ENCODE measurements around the gene ATP11B.

DNA sequence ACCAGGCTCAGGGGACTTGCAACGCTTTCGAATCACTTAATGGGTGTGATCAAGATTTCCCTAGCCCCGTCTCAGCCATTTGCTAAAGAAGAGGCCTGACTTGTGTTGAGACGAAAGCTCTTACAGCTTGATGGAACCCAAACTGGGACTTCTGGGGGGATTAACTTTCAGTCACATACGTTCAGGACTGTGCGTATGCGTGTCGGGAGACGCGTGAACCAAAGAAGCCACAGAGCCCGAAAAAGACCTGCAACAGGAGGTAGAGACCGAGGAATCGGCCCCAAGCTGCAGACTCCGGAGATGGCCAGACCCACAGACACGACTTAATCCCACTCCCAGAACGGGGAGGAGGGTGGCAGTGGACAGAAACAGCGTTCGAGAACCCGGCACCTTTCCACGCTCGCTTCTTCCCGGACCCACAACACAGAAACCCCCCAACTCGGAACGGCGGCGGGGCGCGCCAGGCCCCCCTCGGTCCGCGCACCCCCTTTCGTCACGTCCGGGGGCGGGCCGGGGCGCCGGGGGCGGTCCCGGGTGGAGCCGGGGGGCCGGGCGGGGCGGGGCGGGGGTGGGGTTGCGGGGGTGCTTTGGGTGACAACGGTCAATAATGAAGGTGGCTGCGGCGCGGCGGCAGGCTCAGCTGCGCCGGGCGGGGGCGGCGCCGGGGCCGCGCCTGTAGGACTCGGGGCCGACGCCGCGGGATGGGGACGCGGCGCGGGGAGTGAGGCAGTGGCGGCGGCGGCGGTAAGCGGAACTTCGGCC lies at the start of gene ATP11B:
- TF ChIP-seq EZH2phosphoT487 (IDR thresholded peaks at IDR 0.05; ENCODE audit: borderline replicate concordance, low read length), result no peak
- TF ChIP-seq, protein P1, sequence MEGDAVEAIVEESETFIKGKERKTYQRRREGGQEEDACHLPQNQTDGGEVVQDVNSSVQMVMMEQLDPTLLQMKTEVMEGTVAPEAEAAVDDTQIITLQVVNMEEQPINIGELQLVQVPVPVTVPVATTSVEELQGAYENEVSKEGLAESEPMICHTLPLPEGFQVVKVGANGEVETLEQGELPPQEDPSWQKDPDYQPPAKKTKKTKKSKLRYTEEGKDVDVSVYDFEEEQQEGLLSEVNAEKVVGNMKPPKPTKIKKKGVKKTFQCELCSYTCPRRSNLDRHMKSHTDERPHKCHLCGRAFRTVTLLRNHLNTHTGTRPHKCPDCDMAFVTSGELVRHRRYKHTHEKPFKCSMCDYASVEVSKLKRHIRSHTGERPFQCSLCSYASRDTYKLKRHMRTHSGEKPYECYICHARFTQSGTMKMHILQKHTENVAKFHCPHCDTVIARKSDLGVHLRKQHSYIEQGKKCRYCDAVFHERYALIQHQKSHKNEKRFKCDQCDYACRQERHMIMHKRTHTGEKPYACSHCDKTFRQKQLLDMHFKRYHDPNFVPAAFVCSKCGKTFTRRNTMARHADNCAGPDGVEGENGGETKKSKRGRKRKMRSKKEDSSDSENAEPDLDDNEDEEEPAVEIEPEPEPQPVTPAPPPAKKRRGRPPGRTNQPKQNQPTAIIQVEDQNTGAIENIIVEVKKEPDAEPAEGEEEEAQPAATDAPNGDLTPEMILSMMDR (conservative IDR thresholded peaks at IDR 0.05; ENCODE audit: low read depth, low read length), result no peak
- TF ChIP-seq EZH2 (IDR thresholded peaks at IDR 0.05; ENCODE audit: low read length, unreplicated experiment), result no peak

All from PC-3 (cell line).